Left ventricle myocardium inferior (tissue), 1 donor: ENCODE results near the gene TBC1D22B. TPM values are rescaled to one million over a fixed set of nuclear protein-coding genes. Genes with fewer than 3 reads are reported as not detected.

ENCODE experiments used
- DNase-seq: peaks from one replicate; pipeline ENCODE4 v3.0.0-alpha.2; 2020
- H3K27ac ChIP-seq: fragments of 200-600 bp; replicated peaks from 2 replicates; pipeline ENCODE4 v1.8.0; 2021
- H3K27me3 ChIP-seq: fragments of 200-600 bp; 2 replicates; pipeline ENCODE4 v1.8.0; 2021; ENCODE audit warnings: low read depth
- H3K36me3 ChIP-seq: fragments of 200-600 bp; 2 replicates; pipeline ENCODE4 v1.8.0; 2021
- H3K4me1 ChIP-seq: fragments of 200-600 bp; 2 replicates; pipeline ENCODE4 v1.8.0; 2021
- H3K4me3 ChIP-seq: fragments of 200-600 bp; 2 replicates; pipeline ENCODE4 v1.8.0; 2021; ENCODE audit warnings: mild to moderate bottlenecking, moderate library complexity
- H3K9me3 ChIP-seq: fragments of 200-600 bp; replicated peaks from 2 replicates; pipeline ENCODE4 v1.8.0; 2021
- CTCF ChIP-seq: fragments of 200-600 bp; IDR thresholded peaks from 2 replicates; pipeline ENCODE4 v1.8.0; 2021; ENCODE audit warnings: antibody characterized with exemption, mild to moderate bottlenecking, borderline replicate concordance
- intact Hi-C: fragments of 100-400 bp; cut with micrococcal nuclease; formaldehyde crosslinking; loops from one replicate; pipeline ENCODE4 v1.11.0; 2022
- total RNA-seq: library from RNA; stranded (reverse); fragmentation: NEBNext Ultra II Directional; extraction: Animal tissue kit (Norgen Biotek cat#: 25700); gene quantifications from one replicate; pipeline ENCODE4 v1.2.1, GENCODE V29; 2021
- donor health status: DM: no; HTN: yes; CAD: no; lungs with severe emphysema.

The TBC1D22B gene
- total RNA-seq, 1 donor from 2014 or later, result 6.1 TPM

GRCh38 chr6:37279366-37280134 is 22.0 kb downstream of the TBC1D22B start:
- peak overlapping the region; percentile 76 for H3K27ac ChIP-seq
- no peak for TF ChIP-seq CTCF
- no peaks in the 10 kb centered on the region for H3K27me3 ChIP-seq
- DNase-seq, result no peak
- no peaks in the 10 kb centered on the region for H3K9me3 ChIP-seq
- H3K4me1 ChIP-seq, result peaks cover 53% of the 10 kb centered on the region
- H3K4me3 ChIP-seq, result no peak overlapping the region
- intact Hi-C loops, result no loop called here
- peaks cover 31% of the 10 kb centered on the region for H3K36me3 ChIP-seq

GRCh38 chr6:37280162-37280887 is 22.8 kb downstream of the TBC1D22B start:
- Histone ChIP-seq H3K27ac (peak overlapping the region; percentile 76), H3K9me3 (no peaks in the 10 kb centered on the region), H3K4me1 (peaks cover 57% of the 10 kb centered on the region), H3K4me3 (no peak overlapping the region), H3K36me3 (peaks cover 39% of the 10 kb centered on the region), H3K27me3 (no peaks in the 10 kb centered on the region)
- intact Hi-C loops, result no loop called here
- no peak for DNase-seq
- no peak for TF ChIP-seq CTCF

- Histone ChIP-seq H3K36me3 (peaks cover 56% of the 10 kb centered on the region), H3K4me3 (no peak overlapping the region), H3K27me3 (no peaks in the 10 kb centered on the region), H3K9me3 (no peaks in the 10 kb centered on the region), H3K4me1 (peaks cover 57% of the 10 kb centered on the region), H3K27ac (peak overlapping the region; percentile 67)
- TF ChIP-seq CTCF, result no peak
- no peak for DNase-seq
- intact Hi-C loops, result no loop called here
Measured at GRCh38 chr6:37282371-37282770, 24.8 kb downstream of the TBC1D22B start.

GRCh38 chr6:37283268-37283667 is 25.7 kb downstream of the TBC1D22B start:
- Histone ChIP-seq H3K27me3 (no peaks in the 10 kb centered on the region), H3K9me3 (no peaks in the 10 kb centered on the region), H3K4me3 (no peak overlapping the region), H3K27ac (peak overlapping the region; percentile 67), H3K36me3 (peaks cover 65% of the 10 kb centered on the region), H3K4me1 (peaks cover 57% of the 10 kb centered on the region)
- no peak for DNase-seq
- intact Hi-C loops, result no loop called here
- TF ChIP-seq CTCF, result no peak

GRCh38 chr6:37283671-37284151 is 26.1 kb downstream of the TBC1D22B start:
- H3K27ac ChIP-seq, result peak overlapping the region; percentile 67
- peaks cover 70% of the 10 kb centered on the region for H3K36me3 ChIP-seq
- intact Hi-C loops, result no loop called here
- peaks cover 55% of the 10 kb centered on the region for H3K4me1 ChIP-seq
- TF ChIP-seq CTCF, result no peak
- no peaks in the 10 kb centered on the region for H3K9me3 ChIP-seq
- H3K4me3 ChIP-seq, result no peak overlapping the region
- no peaks in the 10 kb centered on the region for H3K27me3 ChIP-seq
- peak; percentile 65 for DNase-seq
